ENCODE measurements around the gene XIRP1. TPM values are rescaled to one million over a fixed set of nuclear protein-coding genes. Genes with fewer than 3 reads are reported as not detected.
A peak's percentile ranks its signal among the peaks of the same experiment; 100 is the strongest.

XIRP1 gene
- total and polyA plus RNA-seq, 5 donors = 152 to 453 (median 195) TPM

GRCh38 chr3:39191773-39192172, 622 bp downstream of the XIRP1 start:
- Histone ChIP-seq H3K9me3 (ENCODE audit: control insufficient read depth, low read length) (no peaks in the 10 kb centered on the region), H3K4me3 (ENCODE audit: low read length) (peak overlapping the region; percentile 69), H3K4me1 (ENCODE audit: control insufficient read depth, insufficient read depth, low read length) (peaks cover 2% of the 10 kb centered on the region), H3K27ac (ENCODE audit: low read length) (peak overlapping the region; percentile 97), H3K27me3 (ENCODE audit: control insufficient read depth, insufficient read depth) (no peaks in the 10 kb centered on the region)
- 74% methylated on average over 3 of the region's 3 CpGs for WGBS
- ATAC-seq (peak; percentile 8 to 29), DNase-seq (peak in 1 of 3 donors; percentile 51)
- intact Hi-C loops (cut with DNase I) = loop anchor here in 1 of 4 donors (5.0 kb wide), 1 partner anchor 96 kb away; no protein-coding TSS in a partner anchor

- Histone ChIP-seq H3K9me3 (ENCODE audit: control insufficient read depth, low read length) (no peaks in the 10 kb centered on the region), H3K4me3 (ENCODE audit: low read length) (peak overlapping the region; percentile 69), H3K27me3 (ENCODE audit: control insufficient read depth, insufficient read depth) (no peaks in the 10 kb centered on the region), H3K4me1 (ENCODE audit: control insufficient read depth, insufficient read depth, low read length) (peaks cover 2% of the 10 kb centered on the region), H3K27ac (ENCODE audit: low read length) (peak overlapping the region; percentile 97)
- intact Hi-C loops (cut with DNase I) = loop anchor here in 1 of 4 donors (5.0 kb wide), 1 partner anchor 96 kb away; no protein-coding TSS in a partner anchor
- WGBS = 72% methylated on average over 1 of the region's 1 CpG
- ATAC-seq (no peak), DNase-seq (peak in 1 of 3 donors; percentile 29)
Measured at GRCh38 chr3:39191111-39191510, 1.3 kb downstream of the XIRP1 start.

GRCh38 chr3:39190281-39191025, 1.9 kb downstream of the XIRP1 start:
- ATAC-seq = peak in 1 of 2 donors; percentile 7

GRCh38 chr3:39189959-39190269, 2.5 kb downstream of the XIRP1 start:
- ATAC-seq (peak; percentile 13 to 35), DNase-seq (peak; percentile 60 to 75 (median 70))
- Histone ChIP-seq H3K4me1 (ENCODE audit: control insufficient read depth, insufficient read depth, low read length) (peaks cover 2% of the 10 kb centered on the region), H3K27ac (ENCODE audit: low read length) (peak overlapping the region; percentile 25), H3K4me3 (ENCODE audit: low read length) (peak overlapping the region; percentile 69), H3K9me3 (ENCODE audit: control insufficient read depth, low read length) (no peaks in the 10 kb centered on the region), H3K27me3 (ENCODE audit: control insufficient read depth, insufficient read depth) (no peaks in the 10 kb centered on the region)
- 15% methylated on average over 5 of the region's 5 CpGs for WGBS
- intact Hi-C loops (cut with DNase I) = loop anchor here in 3 of 4 donors (5.0 to 10.0 kb wide), 3 partner anchors 65 to 192 kb away; partner anchors contain the start of gene SLC25A38 (in 1 of the 3)

More at GRCh38 chr3:39190281-39191025, 1.9 kb downstream of the XIRP1 start:
- 58% methylated on average over 7 of the region's 7 CpGs for WGBS
- Histone ChIP-seq H3K27me3 (ENCODE audit: control insufficient read depth, insufficient read depth) (no peaks in the 10 kb centered on the region), H3K27ac (ENCODE audit: low read length) (peak overlapping the region; percentile 97), H3K9me3 (ENCODE audit: control insufficient read depth, low read length) (no peaks in the 10 kb centered on the region), H3K4me1 (ENCODE audit: control insufficient read depth, insufficient read depth, low read length) (peaks cover 2% of the 10 kb centered on the region), H3K4me3 (ENCODE audit: low read length) (peak overlapping the region; percentile 69)
- intact Hi-C loops (cut with DNase I) = loop anchor here in 1 of 4 donors (5.0 kb wide), 1 partner anchor 97 kb away; no protein-coding TSS in a partner anchor
- peak in 1 of 3 donors; percentile 55 for DNase-seq

- 70% methylated on average over 15 of the region's 15 CpGs for WGBS
- H3K4me1 ChIP-seq (ENCODE audit: control insufficient read depth, insufficient read depth, low read length) = peaks cover 2% of the 10 kb centered on the region
- intact Hi-C loops (cut with DNase I) = loop anchor here in 3 of 4 donors (5.0 to 10.0 kb wide), 3 partner anchors 65 to 193 kb away; partner anchors contain the start of gene SLC25A38 (in 1 of the 3)
Measured at GRCh38 chr3:39189150-39189958, 3.0 kb downstream of the XIRP1 start.

GRCh38 chr3:39188271-39189149, 3.9 kb downstream of the XIRP1 start:
- no peaks in the 10 kb centered on the region for H3K27me3 ChIP-seq (ENCODE audit: control insufficient read depth, insufficient read depth)
- DNase-seq (peak in 2 of 3 donors; percentile 49 to 67), ATAC-seq (no peak)
- H3K27ac ChIP-seq (ENCODE audit: low read length) = no peak overlapping the region
- WGBS = 78% methylated on average over 35 of the region's 35 CpGs
- H3K4me3 ChIP-seq (ENCODE audit: low read length) = no peak overlapping the region
- H3K9me3 ChIP-seq (ENCODE audit: control insufficient read depth, low read length) = no peaks in the 10 kb centered on the region
- H3K4me1 ChIP-seq (ENCODE audit: control insufficient read depth, insufficient read depth, low read length) = peaks cover 5% of the 10 kb centered on the region
- intact Hi-C loops (cut with DNase I) = loop anchor here in 3 of 4 donors (5.0 to 10.0 kb wide), 3 partner anchors 64 to 194 kb away; partner anchors contain the start of gene SLC25A38 (in 1 of the 3)

More at GRCh38 chr3:39189150-39189958, 3.0 kb downstream of the XIRP1 start:
- no peaks in the 10 kb centered on the region for H3K27me3 ChIP-seq (ENCODE audit: control insufficient read depth, insufficient read depth)
- ATAC-seq (no peak), DNase-seq (peak in 1 of 3 donors; percentile 10)
- peak overlapping the region; percentile 3 for H3K27ac ChIP-seq (ENCODE audit: low read length)
- no peak overlapping the region for H3K4me3 ChIP-seq (ENCODE audit: low read length)
- H3K9me3 ChIP-seq (ENCODE audit: control insufficient read depth, low read length) = no peaks in the 10 kb centered on the region

GRCh38 chr3:39187372-39188155, 4.8 kb downstream of the XIRP1 start:
- intact Hi-C loops (cut with DNase I) = loop anchor here in 3 of 4 donors (5.0 to 10.0 kb wide), 3 partner anchors 63 to 195 kb away; partner anchors contain the start of gene SLC25A38 (in 1 of the 3)
- Histone ChIP-seq H3K4me3 (ENCODE audit: low read length) (no peak overlapping the region), H3K27me3 (ENCODE audit: control insufficient read depth, insufficient read depth) (no peaks in the 10 kb centered on the region), H3K4me1 (ENCODE audit: control insufficient read depth, insufficient read depth, low read length) (peaks cover 7% of the 10 kb centered on the region), H3K9me3 (ENCODE audit: control insufficient read depth, low read length) (no peaks in the 10 kb centered on the region), H3K27ac (ENCODE audit: low read length) (no peak overlapping the region)
- WGBS = 80% methylated on average over 23 of the region's 23 CpGs
- DNase-seq = peak in 1 of 3 donors; percentile 35
- no peak for ATAC-seq

- Histone ChIP-seq H3K9me3 (ENCODE audit: control insufficient read depth, low read length) (no peaks in the 10 kb centered on the region), H3K4me3 (ENCODE audit: low read length) (no peak overlapping the region), H3K27ac (ENCODE audit: low read length) (no peak overlapping the region), H3K4me1 (ENCODE audit: control insufficient read depth, insufficient read depth, low read length) (peaks cover 7% of the 10 kb centered on the region), H3K27me3 (ENCODE audit: control insufficient read depth, insufficient read depth) (no peaks in the 10 kb centered on the region)
- no peak for ATAC-seq
- intact Hi-C loops (cut with DNase I) = loop anchor here in 3 of 4 donors (5.0 to 10.0 kb wide), 3 partner anchors 62 to 196 kb away; partner anchors contain the start of gene SLC25A38 (in 1 of the 3)
- 58% methylated on average over 11 of the region's 11 CpGs for WGBS
- DNase-seq = peak in 1 of 3 donors; percentile 57
Measured at GRCh38 chr3:39186692-39187151, 5.7 kb downstream of the XIRP1 start.

GRCh38 chr3:39185959-39186691, 6.3 kb downstream of the XIRP1 start:
- DNase-seq (no peak), ATAC-seq (no peak)
- no peaks in the 10 kb centered on the region for H3K27me3 ChIP-seq (ENCODE audit: control insufficient read depth, insufficient read depth)
- intact Hi-C loops (cut with DNase I) = loop anchor here in 3 of 4 donors (5.0 to 10.0 kb wide), 3 partner anchors 61 to 196 kb away; partner anchors contain the start of gene SLC25A38 (in 1 of the 3)
- 73% methylated on average over 14 of the region's 14 CpGs for WGBS
- no peak overlapping the region for H3K27ac ChIP-seq (ENCODE audit: low read length)
- H3K4me1 ChIP-seq (ENCODE audit: control insufficient read depth, insufficient read depth, low read length) = peaks cover 7% of the 10 kb centered on the region
- H3K4me3 ChIP-seq (ENCODE audit: low read length) = no peak overlapping the region
- H3K9me3 ChIP-seq (ENCODE audit: control insufficient read depth, low read length) = no peaks in the 10 kb centered on the region
